HG03097 (cell line): Measurements from ENCODE around the gene RANBP10.

ENCODE experiments used
- ATAC-seq: cut with Tn5 transposase; IDR thresholded peaks from one replicate; pipeline ENCODE4 v1.9.1; 2021; ENCODE audit not compliant: unreplicated experiment, low FRiP score

RANBP10 gene

GRCh38 chr16:67679935-67680897 lies 126.1 kb downstream of the RANBP10 start:
- ATAC-seq: no peak

GRCh38 chr16:67678354-67679023 lies 127.9 kb downstream of the RANBP10 start:
- no peak for ATAC-seq

DNA sequence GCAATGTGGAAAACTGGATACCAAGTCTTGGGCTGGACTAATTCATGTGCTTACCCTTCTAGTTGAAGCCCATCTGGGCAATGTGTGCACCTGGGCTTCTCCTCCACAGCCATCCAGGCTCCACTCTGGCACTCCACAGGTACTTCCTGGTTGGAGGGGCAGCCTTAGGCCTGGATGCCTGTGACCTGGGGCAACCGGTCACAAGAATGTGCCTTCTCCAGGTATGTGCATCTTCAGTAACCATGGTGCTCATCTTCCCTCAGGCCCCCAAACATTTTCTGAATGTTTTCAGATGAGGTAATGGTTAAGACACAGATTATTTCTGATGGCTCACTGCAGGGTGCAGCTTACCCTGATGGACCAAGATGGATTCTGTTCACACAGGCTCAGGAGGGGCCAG lies 128.6 kb downstream of the RANBP10 start:
- ATAC-seq: no peak

- no peak for ATAC-seq
These were observed 129.4 kb downstream of the RANBP10 start for GRCh38 chr16:67676939-67677338.

GRCh38 chr16:67676516-67676915 lies 129.8 kb downstream of the RANBP10 start:
- no peak for ATAC-seq

- no peak for ATAC-seq
These were observed 130.4 kb downstream of the RANBP10 start for GRCh38 chr16:67675999-67676398.

DNA sequence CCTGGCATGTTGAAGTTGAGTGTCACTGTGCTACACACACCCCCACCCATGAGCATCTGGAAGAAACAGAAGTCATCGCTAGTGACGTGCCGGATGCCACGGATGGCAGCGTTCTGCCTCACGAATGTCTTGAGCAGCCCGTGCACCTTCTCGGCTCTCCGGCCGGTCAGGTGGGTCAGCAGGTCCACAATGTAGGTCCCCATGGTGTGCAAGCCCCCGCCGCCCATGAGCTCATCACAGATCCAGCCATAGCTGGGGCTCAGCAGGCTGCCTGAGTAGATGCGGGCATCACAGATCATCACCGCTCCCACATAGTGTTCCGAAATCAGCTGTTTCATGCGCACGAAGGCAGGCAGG lies 130.8 kb downstream of the RANBP10 start:
- no peak for ATAC-seq

DNA sequence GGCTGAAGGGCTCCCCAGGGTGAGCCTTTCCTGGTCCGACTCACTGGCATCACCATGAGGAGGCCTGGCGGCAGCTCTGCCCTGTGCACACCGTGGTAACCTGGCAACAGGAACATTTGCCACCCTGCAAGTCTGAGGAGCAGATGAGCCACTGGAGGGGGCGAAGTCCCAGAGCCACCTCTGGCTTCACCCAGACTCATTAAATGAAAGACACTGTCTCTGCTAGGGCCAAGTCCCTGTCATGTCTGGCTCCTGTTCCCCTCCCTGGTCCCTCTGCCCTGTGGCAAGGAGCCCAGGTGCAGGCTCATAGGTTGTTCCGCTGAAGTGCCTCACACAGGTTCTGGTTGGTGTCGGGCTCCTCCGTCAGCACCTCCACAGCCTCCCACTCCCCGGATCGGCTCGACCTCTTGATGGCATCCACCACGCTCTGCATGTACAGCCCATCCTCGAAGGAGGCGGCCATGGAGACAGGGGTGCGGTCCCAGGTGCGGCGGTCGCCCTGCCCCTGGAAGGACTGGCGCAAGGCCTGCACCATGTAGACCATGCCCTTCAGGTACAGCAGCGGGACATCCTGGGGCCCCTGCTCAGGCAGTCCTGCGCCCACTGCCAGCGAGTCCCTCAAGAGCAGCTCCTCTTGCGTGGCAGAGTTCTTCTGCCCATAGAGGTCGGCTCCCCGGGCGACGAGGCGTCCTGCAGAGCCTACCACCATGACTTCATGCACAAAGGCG lies 131.3 kb downstream of the RANBP10 start:
- no peak for ATAC-seq

DNA sequence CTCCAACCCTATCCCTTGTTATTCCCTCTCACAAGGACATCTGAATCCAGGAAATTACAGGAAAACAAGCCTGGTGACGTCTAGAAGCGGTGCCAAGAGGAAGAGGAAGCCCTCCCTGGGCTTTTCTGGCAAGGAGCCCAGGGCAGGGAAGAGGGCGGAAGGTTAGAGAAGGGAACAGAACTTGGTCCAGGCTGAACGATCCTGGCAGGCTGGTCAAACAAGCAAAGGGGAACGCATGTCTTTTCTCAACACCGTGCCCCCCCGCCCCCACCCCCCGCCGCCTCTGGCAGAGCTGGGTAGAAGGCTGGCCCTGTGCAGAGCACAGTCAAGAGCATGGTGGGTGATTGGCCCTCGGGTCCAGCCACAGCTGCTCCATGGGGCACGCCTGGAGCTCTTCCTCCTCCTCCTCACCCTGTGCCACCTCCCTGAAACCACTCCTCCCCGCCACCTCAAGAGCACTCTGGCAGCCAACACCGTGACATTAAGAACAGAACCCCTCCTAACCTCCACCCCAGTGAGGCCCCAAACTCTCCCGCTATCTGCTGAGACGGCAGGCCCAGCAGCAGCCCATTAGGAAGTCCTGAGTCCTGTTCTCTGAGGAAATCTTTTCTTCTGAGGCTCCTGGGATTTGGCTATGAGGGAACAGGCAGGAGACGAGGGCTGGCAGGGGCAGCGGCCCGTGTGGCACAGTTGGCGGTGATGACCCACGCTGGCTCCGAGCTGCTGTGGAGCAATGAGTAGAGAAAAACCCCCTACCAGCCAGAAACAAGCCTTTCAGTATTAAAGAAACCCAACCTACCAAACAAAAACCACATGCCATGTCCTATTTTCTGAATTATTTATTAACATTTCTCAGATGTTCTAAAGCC lies 132.4 kb downstream of the RANBP10 start:
- ATAC-seq: no peak
